OCI-LY7 (cell line): ENCODE data around the gene RBP3. TPM values are rescaled to one million over a fixed set of nuclear protein-coding genes. Genes with fewer than 3 reads are reported as not detected.

Experiments
- BruUV-seq: library from RNA; stranded (reverse); fragments of 400-500 nt; replicated peaks from 2 replicates; lab custom pipeline; 2021; lab: Mats Ljungman, UMichigan
- CTCF ChIA-PET: fragments of 300-600 bp; sonication (Branson Sonifier 250); formaldehyde crosslinking; loops from one replicate; lab custom pipeline; 2022; ENCODE audit warnings: antibody characterized with exemption; ENCODE audit not compliant: unreplicated experiment; lab: Charles Lee
- POLR2A ChIA-PET: fragments of 300-600 bp; sonication (Branson Sonifier 250); formaldehyde crosslinking; loops from one replicate; lab custom pipeline; 2022; ENCODE audit warnings: antibody characterized with exemption; lab: Charles Lee
- DNase-seq: peaks from one replicate; pipeline ENCODE4 v3.0.0-alpha.2; 2015; ENCODE audit warnings: low spot score
- H2AFZ ChIP-seq: fragments of 200-600 bp; sonication (generic), shearing (Covaris generic); 2 replicates; pipeline ENCODE4 v1.6.1; 2014; ENCODE audit warnings: mild to moderate bottlenecking, antibody characterized with exemption, low read length, moderate library complexity
- H3K27ac ChIP-seq: fragments of 200-600 bp; sonication (generic); 2 replicates; pipeline ENCODE4 v1.5.1; 2014; ENCODE audit warnings: mixed run types, low read depth, mild to moderate bottlenecking, moderate library complexity, low read length, inconsistent platforms; ENCODE audit not compliant: poor library complexity, severe bottlenecking
- H3K36me3 ChIP-seq: fragments of 200-600 bp; sonication (generic); 2 replicates; pipeline ENCODE4 v1.6.1; 2014; ENCODE audit warnings: mild to moderate bottlenecking, antibody characterized with exemption, low read length, moderate library complexity, mixed read lengths; ENCODE audit not compliant: insufficient read depth
- H3K4me1 ChIP-seq: fragments of 200-600 bp; sonication (generic); 2 replicates; pipeline ENCODE4 v1.5.1; 2014; ENCODE audit warnings: mild to moderate bottlenecking, low read length; ENCODE audit not compliant: insufficient read depth, poor library complexity, severe bottlenecking
- H3K4me2 ChIP-seq: fragments of 200-600 bp; sonication (generic); 2 replicates; pipeline ENCODE4 v1.6.1; 2014; ENCODE audit warnings: mild to moderate bottlenecking, low read length
- H3K4me3 ChIP-seq: fragments of 200-600 bp; sonication (generic); 2 replicates; pipeline ENCODE4 v1.5.1; 2014; ENCODE audit warnings: mild to moderate bottlenecking, low read depth, low read length; ENCODE audit not compliant: poor library complexity, severe bottlenecking
- H3K79me2 ChIP-seq: fragments of 200-600 bp; sonication (generic); 2 replicates; pipeline ENCODE4 v1.6.1; 2016; ENCODE audit warnings: low read depth, mild to moderate bottlenecking, low read length, moderate library complexity, mixed read lengths; ENCODE audit not compliant: insufficient read depth
- H3K9me2 ChIP-seq: fragments of 200-600 bp; sonication (generic); 2 replicates; pipeline ENCODE4 v1.6.1; 2016; ENCODE audit warnings: mild to moderate bottlenecking, low read length, mixed read lengths; ENCODE audit not compliant: insufficient read depth
- H3K9me3 ChIP-seq: fragments of 200-600 bp; sonication (generic); 2 replicates; pipeline ENCODE4 v1.6.1; 2014; ENCODE audit warnings: mild to moderate bottlenecking, mixed run types, low read length, mixed read lengths
- H4K20me1 ChIP-seq: fragments of 200-600 bp; sonication (generic); 2 replicates; pipeline ENCODE4 v1.6.1; 2014; ENCODE audit warnings: mild to moderate bottlenecking, antibody characterized with exemption, low read length, moderate library complexity, mixed read lengths; ENCODE audit not compliant: insufficient read depth
- EZH2phosphoT487 ChIP-seq: fragments of 200-600 bp; sonication (generic); IDR thresholded peaks from 2 replicates; pipeline ENCODE4 v1.6.1; 2018; ENCODE audit warnings: low read depth, borderline replicate concordance, mild to moderate bottlenecking, mixed run types, antibody characterized with exemption, low read length, moderate library complexity, mixed read lengths
- intact Hi-C: fragments of 100-400 bp; cut with micrococcal nuclease; formaldehyde crosslinking; loops from one replicate; pipeline ENCODE4 v1.10.0; 2022; ENCODE audit not compliant: unreplicated experiment
- total RNA-seq, 2 experiments: library from RNA; depleted of rRNA in 1 of 2; stranded (reverse); fragments of >200 nt in 1 of 2; shearing (Covaris generic) in 1 of 2; gene quantifications; 2 replicates each; pipeline ENCODE4 v1.2.3, GENCODE V29; 2014 to 2022
- TF ChIP-seq, protein P1 (sequence below): fragments of 200-600 bp; sonication (generic); conservative IDR thresholded peaks from 2 replicates; pipeline ENCODE4 v1.5.1; 2014; ENCODE audit warnings: mild to moderate bottlenecking, antibody characterized with exemption, low read length, moderate library complexity, mixed read lengths

Gene RBP3
- total RNA-seq, 2 experiments from 2014 or later = not detected

GRCh38 chr10:47340608-47341170, 7.5 kb upstream of the RBP3 start:
- H3K79me2 ChIP-seq = no peaks in the 10 kb centered on the region
- no peak overlapping the region for H3K4me2 ChIP-seq
- no peak overlapping the region for H3K4me3 ChIP-seq
- H4K20me1 ChIP-seq = no peaks in the 10 kb centered on the region
- BruUV-seq = no TSS peak
- POLR2A ChIA-PET = no interaction called here
- H3K9me3 ChIP-seq = no peaks in the 10 kb centered on the region
- DNase-seq = peak; percentile 45
- H2AFZ ChIP-seq = no peak overlapping the region
- H3K9me2 ChIP-seq = no peaks in the 10 kb centered on the region
- CTCF ChIA-PET = no interaction called here
- H3K4me1 ChIP-seq = no peaks in the 10 kb centered on the region
- no peak overlapping the region for H3K27ac ChIP-seq
- intact Hi-C loops = loop anchor here (1.0 kb wide), 1 partner anchor 316 kb away; no protein-coding TSS in a partner anchor
- TF ChIP-seq EZH2phosphoT487 = no peak
- TF ChIP-seq, protein P1, sequence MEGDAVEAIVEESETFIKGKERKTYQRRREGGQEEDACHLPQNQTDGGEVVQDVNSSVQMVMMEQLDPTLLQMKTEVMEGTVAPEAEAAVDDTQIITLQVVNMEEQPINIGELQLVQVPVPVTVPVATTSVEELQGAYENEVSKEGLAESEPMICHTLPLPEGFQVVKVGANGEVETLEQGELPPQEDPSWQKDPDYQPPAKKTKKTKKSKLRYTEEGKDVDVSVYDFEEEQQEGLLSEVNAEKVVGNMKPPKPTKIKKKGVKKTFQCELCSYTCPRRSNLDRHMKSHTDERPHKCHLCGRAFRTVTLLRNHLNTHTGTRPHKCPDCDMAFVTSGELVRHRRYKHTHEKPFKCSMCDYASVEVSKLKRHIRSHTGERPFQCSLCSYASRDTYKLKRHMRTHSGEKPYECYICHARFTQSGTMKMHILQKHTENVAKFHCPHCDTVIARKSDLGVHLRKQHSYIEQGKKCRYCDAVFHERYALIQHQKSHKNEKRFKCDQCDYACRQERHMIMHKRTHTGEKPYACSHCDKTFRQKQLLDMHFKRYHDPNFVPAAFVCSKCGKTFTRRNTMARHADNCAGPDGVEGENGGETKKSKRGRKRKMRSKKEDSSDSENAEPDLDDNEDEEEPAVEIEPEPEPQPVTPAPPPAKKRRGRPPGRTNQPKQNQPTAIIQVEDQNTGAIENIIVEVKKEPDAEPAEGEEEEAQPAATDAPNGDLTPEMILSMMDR = peak; percentile 98
- H3K36me3 ChIP-seq = no peaks in the 10 kb centered on the region

GRCh38 chr10:47344996-47345870, 2.9 kb upstream of the RBP3 start:
- no peak overlapping the region for H3K27ac ChIP-seq
- H3K4me3 ChIP-seq = no peak overlapping the region
- no peaks in the 10 kb centered on the region for H3K9me2 ChIP-seq
- H3K79me2 ChIP-seq = no peaks in the 10 kb centered on the region
- H3K4me2 ChIP-seq = no peak overlapping the region
- intact Hi-C loops = no loop called here
- no peaks in the 10 kb centered on the region for H3K4me1 ChIP-seq
- ChIA-PET POLR2A (interaction anchor here (0.7 kb wide), 1 partner anchor 151 kb away, joined by 3 read pairs; no protein-coding TSS in a partner anchor), CTCF (no interaction called here)
- no peak for DNase-seq
- TF ChIP-seq, protein P1 = no peak
- TF ChIP-seq EZH2phosphoT487 = no peak
- BruUV-seq = no TSS peak
- no peaks in the 10 kb centered on the region for H4K20me1 ChIP-seq
- H3K9me3 ChIP-seq = no peaks in the 10 kb centered on the region
- no peak overlapping the region for H2AFZ ChIP-seq
- H3K36me3 ChIP-seq = no peaks in the 10 kb centered on the region
